Upper lobe of left lung (tissue), 6 donors: ENCODE results near the gene GGT6. TPM values are rescaled to one million over a fixed set of nuclear protein-coding genes. Genes with fewer than 3 reads are reported as not detected.

Experiments used
- ATAC-seq, 2 donors: fragments of 200-7000 bp; cut with Tn5 transposase; one replicate each; pipeline ENCODE4 v1.9.1; 2022; ENCODE audit warnings: mild to moderate bottlenecking in 2 of 2, moderate library complexity in 2 of 2; ENCODE audit not compliant: low FRiP score in 2 of 2
- DNase-seq, 2 donors: peaks; one replicate each; pipeline ENCODE4 v3.0.0-alpha.2; 2019 to 2020
- H3K27ac ChIP-seq, 4 donors: fragments of 200-600 bp; sonication (generic); one replicate each; pipeline ENCODE4 v1.5.1; 2016 to 2019
- H3K27me3 ChIP-seq, 4 donors: fragments of 200-600 bp; sonication (generic); one replicate each; pipeline ENCODE4 v1.5.1; 2017 to 2019
- H3K36me3 ChIP-seq, 4 donors: fragments of 200-600 bp; sonication (generic); one replicate each; pipeline ENCODE4 v1.5.1; 2016 to 2019
- H3K4me1 ChIP-seq, 4 donors: fragments of 200-600 bp; sonication (generic); one replicate each; pipeline ENCODE4 v1.5.1; 2018 to 2019
- H3K4me3 ChIP-seq, 4 donors: fragments of 200-600 bp; sonication (generic); one replicate each; pipeline ENCODE4 v1.5.1; 2017 to 2019; ENCODE audit warnings: mild to moderate bottlenecking in 2 of 4, moderate library complexity in 1 of 4
- H3K9me3 ChIP-seq, 4 donors: fragments of 200-600 bp; sonication (generic); one replicate each; pipeline ENCODE4 v1.5.1; 2018 to 2019
- EP300 ChIP-seq, 4 donors: sonication (generic); formaldehyde crosslinking; IDR thresholded peaks; one replicate each; pipeline ENCODE4 v1.5.1; 2017; ENCODE audit warnings: antibody characterized with exemption in 4 of 4, control low read depth in 2 of 4
- POLR2A ChIP-seq, 4 donors: fragments of 450-650 bp; IDR thresholded peaks; one replicate each; pipeline ENCODE4 v1.5.1; 2016 to 2017; ENCODE audit warnings: antibody characterized with exemption in 4 of 4, mild to moderate bottlenecking in 2 of 4
- POLR2AphosphoS5 ChIP-seq, 2 donors: sonication (generic); formaldehyde crosslinking; IDR thresholded peaks; one replicate each; pipeline ENCODE4 v1.5.1; 2017; ENCODE audit warnings: antibody characterized with exemption in 2 of 2
- WGBS, 2 donors: methylation state at CpG; one replicate each; pipeline ENCODE4 v1.1.5; 2017 to 2018; 5-methylcytosine and 5-hydroxymethylcytosine counted together
- total RNA-seq, 6 donors: library from RNA; depleted of rRNA in 4 of 6; stranded (reverse); fragments of >200 nt in 4 of 6; gene quantifications; one replicate each; pipeline versions ENCODE4 v1.1.0 to v1.2.1, GENCODE V29; 2016 to 2021
- TF ChIP-seq, protein P1 (sequence below), 6 experiments: fragments of 450-650 bp in 4 of 6; fragments of 200-600 bp in 2 of 6; sonication (generic) in 2 of 6; IDR thresholded peaks; one replicate each; pipeline ENCODE4 v1.5.1; 2016 to 2019; ENCODE audit warnings: antibody characterized with exemption in 6 of 6
- donor health status: DM: no; HTN: no; CAD: no; lungs with moderate emphysema.
- donor health status: DM: no; HTN: yes; CAD: no; lungs with severe emphysema.

Gene GGT6
- total RNA-seq, 6 donors from 2014 or later: 3.8 to 18.7 (median 9.7) TPM

DNA sequence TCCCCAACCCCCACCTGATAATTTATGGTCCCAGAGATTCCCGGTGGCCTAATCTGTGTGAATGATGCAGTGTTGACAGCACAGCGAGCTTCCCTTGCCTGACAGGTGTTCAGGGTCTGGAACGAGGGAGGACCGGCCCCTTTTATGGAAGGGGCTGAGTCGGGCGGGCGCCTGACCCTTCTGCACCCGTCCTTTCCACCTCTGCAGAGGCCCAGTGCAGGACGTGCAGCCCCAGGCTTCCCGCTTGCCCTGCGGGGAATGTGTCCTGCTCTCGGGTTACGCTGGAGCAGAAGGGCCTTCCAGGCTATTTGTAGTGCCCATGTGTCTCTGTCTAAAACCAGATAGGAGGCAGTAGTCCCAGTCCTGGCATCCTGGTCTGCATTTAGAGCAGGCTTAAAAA lies 40.2 kb upstream of the GGT6 start:
- H3K27ac ChIP-seq: peak overlapping the region in 2 of 4 donors; percentile 72 to 80
- TF ChIP-seq, protein P1, sequence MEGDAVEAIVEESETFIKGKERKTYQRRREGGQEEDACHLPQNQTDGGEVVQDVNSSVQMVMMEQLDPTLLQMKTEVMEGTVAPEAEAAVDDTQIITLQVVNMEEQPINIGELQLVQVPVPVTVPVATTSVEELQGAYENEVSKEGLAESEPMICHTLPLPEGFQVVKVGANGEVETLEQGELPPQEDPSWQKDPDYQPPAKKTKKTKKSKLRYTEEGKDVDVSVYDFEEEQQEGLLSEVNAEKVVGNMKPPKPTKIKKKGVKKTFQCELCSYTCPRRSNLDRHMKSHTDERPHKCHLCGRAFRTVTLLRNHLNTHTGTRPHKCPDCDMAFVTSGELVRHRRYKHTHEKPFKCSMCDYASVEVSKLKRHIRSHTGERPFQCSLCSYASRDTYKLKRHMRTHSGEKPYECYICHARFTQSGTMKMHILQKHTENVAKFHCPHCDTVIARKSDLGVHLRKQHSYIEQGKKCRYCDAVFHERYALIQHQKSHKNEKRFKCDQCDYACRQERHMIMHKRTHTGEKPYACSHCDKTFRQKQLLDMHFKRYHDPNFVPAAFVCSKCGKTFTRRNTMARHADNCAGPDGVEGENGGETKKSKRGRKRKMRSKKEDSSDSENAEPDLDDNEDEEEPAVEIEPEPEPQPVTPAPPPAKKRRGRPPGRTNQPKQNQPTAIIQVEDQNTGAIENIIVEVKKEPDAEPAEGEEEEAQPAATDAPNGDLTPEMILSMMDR (IDR thresholded peaks at IDR 0.05): no peak
- TF ChIP-seq POLR2AphosphoS5 (IDR thresholded peaks at IDR 0.05) (no peak), POLR2A (IDR thresholded peaks at IDR 0.05) (no peak), EP300 (IDR thresholded peaks at IDR 0.05) (no peak)
- WGBS, 2 donors: 60 to 70% methylated on average over 12 to 13 of the region's 13 CpGs
- peaks cover 0 to 7% (median under 1%) of the 10 kb centered on the region in 4 donors for H3K4me1 ChIP-seq
- no peaks in the 10 kb centered on the region for H3K27me3 ChIP-seq
- H3K4me3 ChIP-seq: no peak overlapping the region
- H3K36me3 ChIP-seq: no peaks in the 10 kb centered on the region
- no peak for ATAC-seq
- no peak for DNase-seq
- H3K9me3 ChIP-seq: no peaks in the 10 kb centered on the region

DNA sequence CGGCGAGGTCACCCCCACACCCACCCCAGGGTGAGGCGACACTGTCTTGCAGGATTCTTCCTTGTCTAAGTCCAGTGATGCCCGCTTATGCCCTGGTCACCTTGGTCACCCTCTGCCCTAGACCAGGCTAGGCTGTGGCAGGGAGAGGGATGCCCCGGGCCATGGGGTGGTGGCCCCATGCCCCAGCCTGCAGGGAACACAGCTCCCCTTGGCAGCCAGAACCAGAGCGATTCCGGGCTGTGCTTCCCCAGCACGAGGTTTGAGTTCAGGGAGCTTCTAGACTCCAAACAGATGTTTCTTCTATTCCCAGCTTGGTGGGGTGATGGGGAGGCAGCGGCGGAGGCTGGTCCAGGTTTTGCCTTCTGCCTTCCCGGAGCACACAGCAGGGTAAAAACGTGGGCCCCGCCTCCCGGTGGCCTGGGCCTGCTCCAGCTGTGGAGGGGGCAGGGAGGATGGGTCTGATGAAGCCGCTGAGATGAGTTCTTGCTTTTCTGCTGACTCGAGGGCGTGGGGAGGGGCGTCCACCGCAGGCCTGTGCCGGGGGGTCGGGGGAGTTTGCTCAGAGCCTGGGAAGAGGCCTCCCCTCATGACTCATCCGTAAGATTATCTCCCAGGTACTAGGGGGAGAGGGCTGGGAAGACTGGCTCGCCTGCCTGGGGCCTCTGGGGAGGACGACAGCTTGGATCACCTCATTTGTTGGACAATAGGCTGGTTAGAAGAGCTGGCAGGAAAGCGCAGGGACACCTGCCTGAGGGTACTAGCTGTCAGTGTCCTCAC lies 39.3 kb upstream of the GGT6 start:
- Histone ChIP-seq H3K4me3 (no peak overlapping the region), H3K4me1 (peaks cover 5 to 16% (median 7%) of the 10 kb centered on the region in 4 donors), H3K36me3 (no peaks in the 10 kb centered on the region), H3K27me3 (no peaks in the 10 kb centered on the region), H3K9me3 (no peaks in the 10 kb centered on the region), H3K27ac (peak overlapping the region; percentile 60 to 80 (median 71))
- ATAC-seq (peak; percentile 42 to 68), DNase-seq (peak in 1 of 2 donors; percentile 90)
- WGBS, 2 donors: 55 to 62% methylated on average over 9 to 19 of the region's 25 CpGs
- TF ChIP-seq, protein P1 (IDR thresholded peaks at IDR 0.05): no peak
- TF ChIP-seq EP300 (IDR thresholded peaks at IDR 0.05) (peak in 1 of 4 donors; percentile 43), POLR2AphosphoS5 (IDR thresholded peaks at IDR 0.05) (peak; percentile 9 to 22), POLR2A (IDR thresholded peaks at IDR 0.05) (no peak)

DNA sequence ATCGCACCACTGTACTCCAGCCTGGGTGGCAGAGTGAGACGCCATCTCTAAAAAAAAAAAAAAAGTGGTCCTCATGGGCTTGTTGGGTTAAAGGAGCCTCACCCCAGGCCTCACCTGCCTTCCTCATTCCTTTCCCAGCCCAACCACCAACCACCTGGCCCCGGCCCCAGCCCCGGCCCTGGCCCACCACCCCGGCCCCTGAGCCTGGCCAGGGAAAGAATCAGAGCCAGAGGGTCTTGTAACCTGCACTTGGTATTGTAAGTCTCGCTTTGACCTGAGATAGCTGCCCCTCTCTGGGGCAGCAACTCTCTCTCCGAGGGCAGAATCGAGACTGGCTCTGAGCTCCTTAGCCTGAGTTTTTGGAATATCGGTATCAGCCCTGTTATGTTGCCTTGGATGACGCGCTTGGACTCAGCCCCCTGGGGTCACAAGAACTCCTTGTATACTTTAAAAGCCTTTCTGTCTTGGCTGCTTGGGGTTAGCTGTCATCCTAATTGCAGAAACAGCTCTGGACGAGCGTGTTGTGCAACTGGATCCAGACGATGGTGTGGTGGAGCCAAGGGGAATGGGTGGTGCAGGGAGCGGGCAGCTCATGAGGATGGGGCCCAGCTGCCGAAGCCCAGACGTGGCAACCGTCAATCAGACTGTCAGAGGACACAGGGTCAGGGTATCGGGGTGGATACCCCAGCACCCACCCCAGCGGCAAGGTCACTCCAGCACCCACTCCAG lies 38.6 kb upstream of the GGT6 start:
- Histone ChIP-seq H3K36me3 (no peaks in the 10 kb centered on the region), H3K9me3 (no peaks in the 10 kb centered on the region), H3K4me1 (peaks cover 6 to 13% (median 8%) of the 10 kb centered on the region in 4 donors), H3K27me3 (no peaks in the 10 kb centered on the region), H3K4me3 (no peak overlapping the region), H3K27ac (peak overlapping the region; percentile 70 to 80 (median 73))
- ATAC-seq (peak; percentile 34 to 89), DNase-seq (no peak)
- TF ChIP-seq, protein P1 (IDR thresholded peaks at IDR 0.05): no peak
- TF ChIP-seq EP300 (IDR thresholded peaks at IDR 0.05): peak in 2 of 4 donors; percentile 33 to 48
- TF ChIP-seq POLR2AphosphoS5 (IDR thresholded peaks at IDR 0.05): peak; percentile 65 to 73
- 67 to 91% methylated on average over 2 to 17 of the region's 20 CpGs for WGBS, 2 donors

DNA sequence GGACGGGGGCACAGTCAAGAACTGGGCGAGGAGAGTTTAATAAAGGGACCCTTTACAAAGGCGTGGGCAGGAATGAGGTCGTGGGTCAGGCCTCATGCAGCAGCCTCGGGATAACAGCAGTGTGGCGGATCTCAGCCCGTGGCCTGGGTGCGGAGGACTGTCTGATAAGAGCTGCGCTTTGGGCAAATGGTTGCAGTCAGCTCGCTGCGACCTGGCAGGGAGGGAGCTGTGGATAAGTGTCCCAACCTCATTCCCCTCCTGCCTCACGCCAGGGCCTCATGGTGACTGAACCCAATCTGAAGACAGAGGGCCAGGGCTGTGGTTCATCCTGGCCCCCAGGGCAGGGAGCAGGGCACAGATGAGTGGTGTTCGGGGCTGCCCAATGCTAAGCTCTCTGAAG lies 37.6 kb upstream of the GGT6 start:
- peak overlapping the region; percentile 70 to 78 (median 73) for H3K27ac ChIP-seq
- WGBS, 2 donors: 68 to 80% methylated on average over 13 of the region's 13 CpGs
- no peaks in the 10 kb centered on the region for H3K36me3 ChIP-seq
- H3K4me1 ChIP-seq: peaks cover 6 to 13% (median 8%) of the 10 kb centered on the region in 4 donors
- no peaks in the 10 kb centered on the region for H3K9me3 ChIP-seq
- no peak for ATAC-seq
- H3K27me3 ChIP-seq: no peaks in the 10 kb centered on the region
- H3K4me3 ChIP-seq: no peak overlapping the region
- TF ChIP-seq POLR2A (IDR thresholded peaks at IDR 0.05): no peak
- no peak for TF ChIP-seq POLR2AphosphoS5 (IDR thresholded peaks at IDR 0.05)
- TF ChIP-seq EP300 (IDR thresholded peaks at IDR 0.05): no peak
- TF ChIP-seq, protein P1 (IDR thresholded peaks at IDR 0.05): no peak
- no peak for DNase-seq
